HG03565 (cell line): ENCODE measurements around the gene TMEM270.
"Not testable (repeated sequence)": the region's sequence is repeated elsewhere in the genome, so short reads cannot be mapped to it uniquely, and the experiment has no call there.

Source experiments
- ATAC-seq: cut with Tn5 transposase; IDR thresholded peaks from one replicate; pipeline ENCODE4 v1.9.1; 2021; ENCODE audit warnings: mild to moderate bottlenecking, moderate library complexity; ENCODE audit not compliant: unreplicated experiment

TMEM270 gene, protein sequence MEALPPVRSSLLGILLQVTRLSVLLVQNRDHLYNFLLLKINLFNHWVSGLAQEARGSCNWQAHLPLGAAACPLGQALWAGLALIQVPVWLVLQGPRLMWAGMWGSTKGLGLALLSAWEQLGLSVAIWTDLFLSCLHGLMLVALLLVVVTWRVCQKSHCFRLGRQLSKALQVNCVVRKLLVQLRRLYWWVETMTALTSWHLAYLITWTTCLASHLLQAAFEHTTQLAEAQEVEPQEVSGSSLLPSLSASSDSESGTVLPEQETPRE

GRCh38 chr7:73860859-73861258 is at the start of gene TMEM270:
Gene TMEM270 (plus strand): TSS chr7:73861159. CDS start chr7:73861195, 36 bp downstream.
- no peak for ATAC-seq

GRCh38 chr7:73811760-73812168 is 49.2 kb upstream of the TMEM270 start:
- ATAC-seq = no peak

GRCh38 chr7:73812996-73813395 is 48.0 kb upstream of the TMEM270 start:
- ATAC-seq = no peak

- ATAC-seq = no peak
These were observed 45.5 kb upstream of the TMEM270 start for GRCh38 chr7:73815436-73815835.

- no peak for ATAC-seq
These were observed 43.8 kb upstream of the TMEM270 start for GRCh38 chr7:73817121-73817520.

- no peak for ATAC-seq
These were observed 40.9 kb upstream of the TMEM270 start for GRCh38 chr7:73820013-73820412.

GRCh38 chr7:73821597-73822285 is 39.2 kb upstream of the TMEM270 start:
- not testable (repeated sequence) for ATAC-seq

- no peak for ATAC-seq
These were observed 38.4 kb upstream of the TMEM270 start for GRCh38 chr7:73822319-73823173.

- no peak for ATAC-seq
These were observed 37.7 kb upstream of the TMEM270 start for GRCh38 chr7:73823257-73823656.

DNA sequence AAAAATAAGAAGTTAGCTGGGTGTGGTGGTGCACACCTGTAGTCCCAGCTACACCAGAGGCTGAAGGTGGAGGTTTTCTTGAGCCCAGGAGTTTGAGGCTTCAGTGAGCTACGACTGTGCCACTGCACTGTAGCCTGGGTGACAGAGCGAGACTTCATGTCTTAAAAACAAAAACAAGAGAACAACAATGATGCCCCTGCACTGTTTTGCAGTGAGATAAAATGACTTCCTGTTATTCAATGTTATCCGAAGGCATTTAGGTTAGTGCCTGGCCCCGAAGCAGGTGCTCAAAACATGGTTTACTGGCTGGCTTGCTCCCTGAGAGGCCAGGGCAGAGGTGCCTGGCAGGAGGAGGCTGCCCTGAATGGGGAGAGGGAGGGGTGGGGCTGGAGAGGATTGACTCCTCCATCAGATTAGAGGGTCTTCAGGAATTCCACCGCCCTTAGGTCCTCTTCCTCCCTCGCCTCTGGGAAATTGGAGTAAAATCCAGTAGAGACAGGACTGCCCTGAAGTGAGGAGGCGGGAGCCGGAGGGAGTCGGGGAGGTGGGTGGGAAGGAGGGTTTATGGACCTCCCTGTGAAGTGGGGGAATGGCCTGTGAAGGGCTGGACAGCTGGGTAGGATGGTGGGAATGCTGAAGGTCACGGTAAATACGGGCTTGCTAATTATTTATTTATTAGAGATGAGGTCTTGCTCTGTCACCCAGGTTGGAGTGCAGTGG is 36.9 kb upstream of the TMEM270 start:
- ATAC-seq = no peak

GRCh38 chr7:73824986-73825385 is 36.0 kb upstream of the TMEM270 start:
- ATAC-seq = no peak

- ATAC-seq = no peak
These were observed 33.3 kb upstream of the TMEM270 start for GRCh38 chr7:73827567-73828106.

DNA sequence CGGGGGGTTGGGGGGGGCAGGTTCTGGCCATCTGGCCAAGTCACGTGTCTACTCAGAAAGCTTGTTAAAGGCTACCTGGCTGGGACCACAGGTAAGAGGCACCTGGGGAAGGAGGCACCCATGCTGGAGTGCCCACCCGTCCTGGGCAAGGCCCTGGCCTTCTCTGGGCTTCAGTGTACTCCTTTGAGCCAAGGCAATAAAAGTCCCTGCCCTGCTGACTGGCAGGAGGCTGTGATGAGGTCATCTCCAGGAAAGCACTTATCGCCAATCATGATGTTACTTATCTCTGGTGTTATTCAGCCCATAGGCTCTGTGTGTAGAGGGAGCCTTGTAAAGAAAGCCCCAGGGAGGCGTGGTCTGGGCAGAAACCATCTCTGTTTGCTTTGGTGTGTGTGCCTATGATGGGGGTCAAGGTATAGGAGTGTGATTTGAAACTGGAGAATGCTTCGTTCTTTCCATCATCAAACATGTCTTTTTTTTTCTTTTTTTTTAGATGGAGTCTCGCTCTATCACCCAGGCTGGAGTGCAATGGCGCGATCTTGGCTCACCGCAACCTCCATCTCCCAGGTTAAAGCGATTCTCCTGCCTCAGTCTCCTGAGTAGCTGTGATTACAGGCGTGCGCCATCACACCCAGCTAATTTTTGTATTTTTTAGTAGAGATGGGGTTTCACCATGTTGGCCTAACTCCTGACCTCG is 32.7 kb upstream of the TMEM270 start:
- no peak for ATAC-seq

DNA sequence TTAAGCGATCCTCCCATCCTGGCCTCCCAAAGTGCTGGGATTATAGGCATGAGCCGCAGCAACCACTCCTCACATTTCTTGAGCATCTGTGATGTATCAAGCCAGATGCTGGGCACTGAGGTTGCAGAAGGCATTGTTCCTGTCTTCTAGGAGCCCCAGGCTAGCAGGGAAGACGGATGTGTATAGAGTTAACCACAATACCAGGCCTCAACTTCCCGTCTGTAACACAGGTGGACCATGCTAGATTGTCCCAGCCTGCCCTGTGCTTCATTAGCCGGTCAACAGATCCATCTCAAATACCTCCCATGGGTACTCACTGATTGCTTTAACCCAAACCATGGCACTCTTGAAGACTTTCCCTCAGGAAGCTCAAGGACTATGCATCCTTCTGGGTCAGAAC is 32.0 kb upstream of the TMEM270 start:
- ATAC-seq = no peak

- no peak for ATAC-seq
These were observed 31.5 kb upstream of the TMEM270 start for GRCh38 chr7:73829505-73829904.

- no peak for ATAC-seq
These were observed 30.9 kb upstream of the TMEM270 start for GRCh38 chr7:73829921-73830680.

DNA sequence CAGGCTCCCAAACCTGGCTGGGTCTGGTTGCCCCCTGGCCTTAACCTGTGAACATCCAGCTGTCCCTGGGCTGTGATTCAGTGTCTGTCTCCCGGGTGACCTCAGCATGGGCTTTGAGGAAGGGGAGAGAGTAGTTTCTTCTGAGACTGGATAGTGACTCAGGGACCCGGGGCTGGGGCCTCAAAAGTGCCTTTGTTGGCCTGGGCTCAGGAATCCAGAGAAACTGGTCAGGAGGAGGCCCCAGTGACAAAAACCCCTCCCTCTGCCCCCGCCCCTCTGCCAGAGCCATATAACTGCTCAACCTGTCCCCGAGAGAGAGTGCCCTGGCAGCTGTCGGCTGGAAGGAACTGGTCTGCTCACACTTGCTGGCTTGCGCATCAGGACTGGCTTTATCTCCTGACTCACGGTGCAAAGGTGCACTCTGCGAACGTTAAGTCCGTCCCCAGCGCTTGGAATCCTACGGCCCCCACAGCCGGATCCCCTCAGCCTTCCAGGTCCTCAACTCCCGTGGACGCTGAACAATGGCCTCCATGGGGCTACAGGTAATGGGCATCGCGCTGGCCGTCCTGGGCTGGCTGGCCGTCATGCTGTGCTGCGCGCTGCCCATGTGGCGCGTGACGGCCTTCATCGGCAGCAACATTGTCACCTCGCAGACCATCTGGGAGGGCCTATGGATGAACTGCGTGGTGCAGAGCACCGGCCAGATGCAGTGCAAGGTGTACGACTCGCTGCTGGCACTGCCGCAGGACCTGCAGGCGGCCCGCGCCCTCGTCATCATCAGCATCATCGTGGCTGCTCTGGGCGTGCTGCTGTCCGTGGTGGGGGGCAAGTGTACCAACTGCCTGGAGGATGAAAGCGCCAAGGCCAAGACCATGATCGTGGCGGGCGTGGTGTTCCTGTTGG is 30.0 kb upstream of the TMEM270 start, which contains the start of gene CLDN4:
Gene CLDN4 (plus strand): TSS at position 316 of the 903 bp plus-strand sequence. CDS start 206 bp downstream, at position 522.
- ATAC-seq = no peak

GRCh38 chr7:73831584-73831833 is 29.4 kb upstream of the TMEM270 start:
- no peak for ATAC-seq
